Left ventricle myocardium inferior (tissue), 1 donor: Measurements from ENCODE around the gene BCL2. TPM values are rescaled to one million over a fixed set of nuclear protein-coding genes. Genes with fewer than 3 reads are reported as not detected.

Experiments
- DNase-seq: peaks from one replicate; pipeline ENCODE4 v3.0.0-alpha.2; 2020
- H3K27ac ChIP-seq: fragments of 200-600 bp; replicated peaks from 2 replicates; pipeline ENCODE4 v1.8.0; 2021
- H3K27me3 ChIP-seq: fragments of 200-600 bp; 2 replicates; pipeline ENCODE4 v1.8.0; 2021; ENCODE audit warnings: low read depth
- H3K36me3 ChIP-seq: fragments of 200-600 bp; 2 replicates; pipeline ENCODE4 v1.8.0; 2021
- H3K4me1 ChIP-seq: fragments of 200-600 bp; 2 replicates; pipeline ENCODE4 v1.8.0; 2021
- H3K4me3 ChIP-seq: fragments of 200-600 bp; 2 replicates; pipeline ENCODE4 v1.8.0; 2021; ENCODE audit warnings: mild to moderate bottlenecking, moderate library complexity
- H3K9me3 ChIP-seq: fragments of 200-600 bp; replicated peaks from 2 replicates; pipeline ENCODE4 v1.8.0; 2021
- intact Hi-C: fragments of 100-400 bp; cut with micrococcal nuclease; formaldehyde crosslinking; loops from one replicate; pipeline ENCODE4 v1.11.0; 2022
- total RNA-seq: library from RNA; stranded (reverse); fragmentation: NEBNext Ultra II Directional; extraction: Animal tissue kit (Norgen Biotek cat#: 25700); gene quantifications from one replicate; pipeline ENCODE4 v1.2.1, GENCODE V29; 2021
- TF ChIP-seq, protein P1 (sequence below): fragments of 200-600 bp; IDR thresholded peaks from 2 replicates; pipeline ENCODE4 v1.8.0; 2021; ENCODE audit warnings: antibody characterized with exemption, mild to moderate bottlenecking, borderline replicate concordance
- donor health status: DM: no; HTN: yes; CAD: no; lungs with severe emphysema.

Gene BCL2
- total RNA-seq, 1 donor from 2014 or later = 7.3 TPM

DNA sequence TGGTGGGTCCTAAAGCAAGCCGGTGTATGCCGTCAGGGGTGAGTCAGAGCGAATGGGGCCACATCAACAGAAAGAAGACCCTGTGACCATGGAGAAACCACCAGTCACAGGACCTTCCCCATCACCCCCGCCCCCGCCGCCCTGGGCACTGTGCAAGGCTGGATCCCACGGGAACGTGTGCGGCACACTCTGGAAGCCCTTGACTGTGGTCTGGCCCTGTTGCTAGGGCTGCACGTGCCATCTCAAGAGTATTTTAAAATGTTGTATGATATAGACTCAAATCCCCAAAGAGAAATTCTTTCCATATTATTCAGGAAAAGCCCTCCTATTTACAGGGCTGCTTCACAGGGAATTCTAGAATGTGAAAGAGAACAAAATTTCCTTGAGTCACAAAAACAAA, 174.8 kb downstream of the BCL2 start:
- Histone ChIP-seq H3K9me3 (no peaks in the 10 kb centered on the region), H3K4me1 (peaks cover 48% of the 10 kb centered on the region), H3K27me3 (no peaks in the 10 kb centered on the region), H3K4me3 (no peak overlapping the region), H3K36me3 (no peaks in the 10 kb centered on the region), H3K27ac (no peak overlapping the region)
- DNase-seq = no peak
- TF ChIP-seq, protein P1, sequence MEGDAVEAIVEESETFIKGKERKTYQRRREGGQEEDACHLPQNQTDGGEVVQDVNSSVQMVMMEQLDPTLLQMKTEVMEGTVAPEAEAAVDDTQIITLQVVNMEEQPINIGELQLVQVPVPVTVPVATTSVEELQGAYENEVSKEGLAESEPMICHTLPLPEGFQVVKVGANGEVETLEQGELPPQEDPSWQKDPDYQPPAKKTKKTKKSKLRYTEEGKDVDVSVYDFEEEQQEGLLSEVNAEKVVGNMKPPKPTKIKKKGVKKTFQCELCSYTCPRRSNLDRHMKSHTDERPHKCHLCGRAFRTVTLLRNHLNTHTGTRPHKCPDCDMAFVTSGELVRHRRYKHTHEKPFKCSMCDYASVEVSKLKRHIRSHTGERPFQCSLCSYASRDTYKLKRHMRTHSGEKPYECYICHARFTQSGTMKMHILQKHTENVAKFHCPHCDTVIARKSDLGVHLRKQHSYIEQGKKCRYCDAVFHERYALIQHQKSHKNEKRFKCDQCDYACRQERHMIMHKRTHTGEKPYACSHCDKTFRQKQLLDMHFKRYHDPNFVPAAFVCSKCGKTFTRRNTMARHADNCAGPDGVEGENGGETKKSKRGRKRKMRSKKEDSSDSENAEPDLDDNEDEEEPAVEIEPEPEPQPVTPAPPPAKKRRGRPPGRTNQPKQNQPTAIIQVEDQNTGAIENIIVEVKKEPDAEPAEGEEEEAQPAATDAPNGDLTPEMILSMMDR = no peak
- intact Hi-C loops = no loop called here

DNA sequence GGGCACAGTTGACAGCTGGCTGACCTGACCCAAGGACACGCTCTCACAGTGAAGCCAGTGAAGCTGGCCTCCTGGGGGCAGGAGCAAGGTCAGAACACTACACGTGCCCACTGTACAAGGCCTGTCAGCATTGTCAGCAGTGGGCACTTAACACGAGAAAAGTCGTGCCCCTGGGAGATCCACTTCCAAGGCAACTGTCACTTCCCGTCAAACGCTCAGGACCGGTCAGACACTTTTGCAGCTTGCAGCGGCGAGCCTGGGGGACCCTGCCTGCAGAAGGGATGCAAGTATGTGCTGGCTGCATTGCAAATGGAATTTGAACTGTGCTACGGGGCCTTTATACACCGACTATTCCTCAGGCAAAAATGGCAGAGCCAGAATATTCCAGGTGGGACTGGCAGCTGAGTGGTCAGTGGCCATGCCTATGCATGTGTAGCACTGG, 176.2 kb downstream of the BCL2 start:
- H3K4me1 ChIP-seq = peaks cover 51% of the 10 kb centered on the region
- TF ChIP-seq, protein P1 = no peak

DNA sequence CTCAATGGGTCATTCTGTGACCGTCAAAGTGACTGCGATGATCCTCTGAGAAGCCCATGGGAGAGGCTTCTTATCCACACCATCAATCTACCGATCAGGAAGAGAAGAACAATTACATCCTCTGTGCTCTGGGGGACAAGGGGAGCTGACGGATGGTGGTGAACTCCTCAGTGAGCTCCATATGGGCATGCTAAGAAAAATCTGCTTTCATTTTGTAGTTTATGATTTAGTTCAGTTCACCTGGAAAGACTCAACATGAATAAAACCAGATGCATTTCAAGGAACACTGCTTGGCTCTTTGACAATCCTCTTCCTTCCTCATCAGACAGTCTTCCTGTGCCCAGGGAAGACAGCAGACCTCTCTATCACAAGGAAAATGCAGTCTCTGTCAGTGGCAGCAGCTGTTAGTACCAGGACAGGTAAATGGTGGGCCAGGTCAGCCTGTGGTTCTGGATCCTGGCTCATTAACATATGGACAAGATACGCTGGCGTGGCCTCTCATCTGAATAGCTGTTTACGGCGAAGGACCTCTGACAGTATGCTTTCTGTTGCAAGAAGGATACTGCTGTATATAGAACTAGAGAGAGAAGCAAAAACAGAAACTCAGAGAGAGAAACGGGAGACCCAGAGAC, 176.9 kb downstream of the BCL2 start:
- Histone ChIP-seq H3K27me3 (no peaks in the 10 kb centered on the region), H3K4me1 (peaks cover 53% of the 10 kb centered on the region), H3K27ac (no peak overlapping the region), H3K9me3 (no peaks in the 10 kb centered on the region), H3K36me3 (no peaks in the 10 kb centered on the region), H3K4me3 (no peak overlapping the region)
- TF ChIP-seq, protein P1 = no peak
- no peak for DNase-seq
- intact Hi-C loops = no loop called here

More for the DNA sequence above, 176.2 kb downstream of the BCL2 start:
- no peaks in the 10 kb centered on the region for H3K36me3 ChIP-seq
- intact Hi-C loops = no loop called here
- no peak overlapping the region for H3K27ac ChIP-seq
- H3K27me3 ChIP-seq = no peaks in the 10 kb centered on the region
- no peaks in the 10 kb centered on the region for H3K9me3 ChIP-seq
- no peak for DNase-seq
- no peak overlapping the region for H3K4me3 ChIP-seq

DNA sequence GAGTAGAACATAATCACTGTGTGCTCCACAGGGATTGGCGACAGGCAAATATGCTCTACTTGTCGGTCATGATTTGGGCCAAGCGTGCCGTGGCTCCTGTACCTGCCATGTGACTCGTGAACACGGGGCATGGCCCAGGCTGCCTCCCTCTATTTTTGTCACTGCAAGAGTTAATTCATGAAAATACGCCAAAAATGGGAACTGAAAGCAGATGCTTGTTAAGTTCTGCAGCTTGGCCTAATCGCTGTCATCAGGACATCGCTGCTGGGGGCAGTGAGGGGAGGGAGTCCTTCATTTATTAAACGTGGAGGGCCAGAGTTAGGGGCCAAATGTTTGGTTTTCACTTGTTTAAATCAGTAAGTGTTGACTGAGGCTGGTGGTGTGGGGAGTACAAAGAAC, 177.8 kb downstream of the BCL2 start:
- Histone ChIP-seq H3K27ac (no peak overlapping the region), H3K27me3 (no peaks in the 10 kb centered on the region), H3K36me3 (no peaks in the 10 kb centered on the region), H3K9me3 (no peaks in the 10 kb centered on the region), H3K4me3 (no peak overlapping the region), H3K4me1 (peaks cover 58% of the 10 kb centered on the region)
- DNase-seq = no peak
- intact Hi-C loops = no loop called here
- TF ChIP-seq, protein P1 = no peak

DNA sequence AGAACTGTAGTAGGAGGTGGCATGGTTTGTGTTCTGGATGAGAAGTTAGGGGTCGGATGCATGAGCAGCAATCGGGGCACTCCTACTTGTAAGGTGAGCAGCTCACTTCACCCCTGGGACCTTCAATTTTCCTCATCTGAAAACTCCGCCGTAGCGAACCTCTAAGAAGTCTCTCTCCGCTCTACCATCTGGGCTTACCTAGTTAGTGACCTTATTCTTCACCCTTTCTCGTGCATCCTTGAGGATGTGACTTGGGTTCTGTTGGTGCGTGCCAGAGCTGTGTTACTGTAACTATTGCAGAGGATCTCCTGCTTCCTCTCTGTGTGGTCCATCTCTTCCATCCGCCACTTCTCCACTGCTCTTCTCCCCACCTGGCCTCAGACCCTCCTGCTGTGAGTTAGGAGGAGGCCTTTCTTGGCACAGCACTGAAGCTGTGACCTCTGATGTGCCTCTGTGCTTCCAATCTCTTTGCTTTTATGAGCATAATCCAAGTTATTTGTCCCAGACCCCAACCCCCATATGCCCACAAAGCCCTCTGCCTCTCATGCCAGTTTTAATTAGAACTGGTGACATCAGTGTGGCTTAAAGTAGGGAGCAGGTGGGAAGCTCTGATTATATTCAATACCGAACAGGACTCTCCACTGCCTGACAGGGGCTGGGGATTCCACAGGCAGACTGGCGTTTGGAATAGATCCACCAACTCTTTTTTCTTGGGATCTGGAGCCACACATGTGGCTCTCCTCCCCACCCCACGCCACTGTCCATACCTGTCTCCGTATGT, 178.4 kb downstream of the BCL2 start:
- intact Hi-C loops = no loop called here

More for the DNA sequence above, 178.4 kb downstream of the BCL2 start:
- Histone ChIP-seq H3K4me1 (peaks cover 56% of the 10 kb centered on the region), H3K36me3 (no peaks in the 10 kb centered on the region), H3K27ac (no peak overlapping the region), H3K4me3 (no peak overlapping the region), H3K27me3 (no peaks in the 10 kb centered on the region), H3K9me3 (no peaks in the 10 kb centered on the region)
- TF ChIP-seq, protein P1 = no peak
- DNase-seq = no peak
